ENCODE measurements around the gene RTL1.

Gene RTL1

DNA sequence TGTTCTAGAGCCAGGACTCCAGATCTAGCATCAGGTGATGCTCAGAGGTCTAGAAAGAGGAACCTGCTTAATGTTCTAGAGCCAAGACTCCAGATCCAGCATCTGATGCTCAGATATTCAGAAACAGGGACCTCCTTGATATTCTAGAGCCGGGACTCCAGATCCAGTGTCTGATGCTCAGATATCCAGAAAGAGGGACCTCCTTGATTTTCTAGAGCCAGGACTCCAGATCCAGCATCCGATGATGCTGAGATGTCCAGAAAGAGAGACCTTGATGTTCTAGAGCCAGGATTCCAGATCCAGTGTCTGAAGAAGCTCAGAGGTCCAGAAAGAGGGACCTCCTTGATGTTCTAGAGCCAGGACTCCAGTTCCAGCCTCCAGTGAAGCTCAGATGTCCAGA, 40.7 kb downstream of the RTL1 start:
- ChIA-PET CTCF (no interaction called here), POLR2A (no interaction called here)
- no peak for DNase-seq (ENCODE audit: extremely low spot score)
- TF ChIP-seq SP1 (IDR thresholded peaks at IDR 0.05) (no peak), FOXK2 (IDR thresholded peaks at IDR 0.05) (no peak), FOXA1 (IDR thresholded peaks at IDR 0.05) (no peak), L3MBTL2 (conservative IDR thresholded peaks at IDR 0.05) (no peak), ZNF384 (IDR thresholded peaks at IDR 0.05) (no peak), SUZ12 (IDR thresholded peaks at IDR 0.05) (no peak), FOXM1 (IDR thresholded peaks at IDR 0.05; ENCODE audit: borderline replicate concordance) (no peak), LEF1 (IDR thresholded peaks at IDR 0.05; ENCODE audit: borderline replicate concordance) (no peak), CTBP1 (IDR thresholded peaks at IDR 0.05; ENCODE audit: borderline replicate concordance) (no peak), HDGF (IDR thresholded peaks at IDR 0.05; ENCODE audit: borderline replicate concordance) (no peak)
- TF ChIP-seq, protein P1, sequence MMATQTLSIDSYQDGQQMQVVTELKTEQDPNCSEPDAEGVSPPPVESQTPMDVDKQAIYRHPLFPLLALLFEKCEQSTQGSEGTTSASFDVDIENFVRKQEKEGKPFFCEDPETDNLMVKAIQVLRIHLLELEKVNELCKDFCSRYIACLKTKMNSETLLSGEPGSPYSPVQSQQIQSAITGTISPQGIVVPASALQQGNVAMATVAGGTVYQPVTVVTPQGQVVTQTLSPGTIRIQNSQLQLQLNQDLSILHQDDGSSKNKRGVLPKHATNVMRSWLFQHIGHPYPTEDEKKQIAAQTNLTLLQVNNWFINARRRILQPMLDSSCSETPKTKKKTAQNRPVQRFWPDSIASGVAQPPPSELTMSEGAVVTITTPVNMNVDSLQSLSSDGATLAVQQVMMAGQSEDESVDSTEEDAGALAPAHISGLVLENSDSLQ (IDR thresholded peaks at IDR 0.05) = no peak

DNA sequence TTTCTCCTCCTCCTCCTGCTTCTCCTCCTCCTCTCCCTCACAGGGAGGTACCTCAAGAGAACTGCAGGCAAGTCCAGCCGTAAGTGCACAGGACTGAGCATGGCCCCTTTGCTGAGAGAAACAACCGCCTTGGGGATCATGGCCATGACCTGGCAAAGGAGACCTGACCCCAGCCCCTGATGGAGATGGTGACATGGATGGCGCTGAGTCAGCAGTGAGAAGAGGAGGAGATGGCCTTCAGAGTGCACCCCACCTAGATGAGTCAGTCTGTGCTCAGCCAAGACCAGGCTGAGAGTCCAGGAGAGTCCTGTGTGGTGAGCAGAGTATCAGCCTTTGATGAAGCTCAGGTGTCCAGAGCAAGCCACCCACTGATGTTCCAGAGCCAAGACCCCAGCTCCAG, 41.2 kb downstream of the RTL1 start:
- POLR2A ChIA-PET = no interaction called here
- CTCF ChIA-PET = no interaction called here
- no peak for DNase-seq (ENCODE audit: extremely low spot score)
- TF ChIP-seq CTBP1 (IDR thresholded peaks at IDR 0.05; ENCODE audit: borderline replicate concordance) (no peak), FOXK2 (IDR thresholded peaks at IDR 0.05) (no peak), ARNT (IDR thresholded peaks at IDR 0.05) (no peak), BHLHE40 (IDR thresholded peaks at IDR 0.05; ENCODE audit: borderline replicate concordance) (no peak), SP1 (IDR thresholded peaks at IDR 0.05) (no peak), NFRKB (IDR thresholded peaks at IDR 0.05) (no peak), TARDBP (IDR thresholded peaks at IDR 0.05) (no peak), ELF4 (IDR thresholded peaks at IDR 0.05) (no peak), HDGF (IDR thresholded peaks at IDR 0.05; ENCODE audit: borderline replicate concordance) (no peak), L3MBTL2 (conservative IDR thresholded peaks at IDR 0.05) (no peak), ZNF384 (IDR thresholded peaks at IDR 0.05) (no peak), FOXA1 (IDR thresholded peaks at IDR 0.05) (no peak), FOXM1 (IDR thresholded peaks at IDR 0.05; ENCODE audit: borderline replicate concordance) (no peak), SUZ12 (IDR thresholded peaks at IDR 0.05) (no peak), LEF1 (IDR thresholded peaks at IDR 0.05; ENCODE audit: borderline replicate concordance) (no peak)
- TF ChIP-seq, protein P1 (IDR thresholded peaks at IDR 0.05) = no peak

DNA sequence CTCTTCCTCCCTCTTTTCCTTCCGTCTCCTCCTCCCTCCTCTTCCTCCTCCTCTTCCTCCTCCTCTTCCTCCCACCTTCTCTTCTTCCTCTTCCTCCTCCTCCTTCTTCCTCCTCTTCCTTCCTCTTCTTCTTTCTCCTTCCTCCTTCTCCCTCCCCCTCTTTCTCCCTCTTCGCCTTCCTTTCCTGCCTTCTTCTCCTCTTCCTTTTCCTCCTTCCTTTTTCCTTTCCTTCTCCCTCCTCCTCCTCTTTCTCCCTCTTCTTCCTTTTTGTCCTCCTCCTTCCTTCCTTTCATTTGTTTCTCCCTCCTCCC, 41.6 kb downstream of the RTL1 start:
- CTCF ChIA-PET = no interaction called here
- DNase-seq (ENCODE audit: extremely low spot score) = no peak
- POLR2A ChIA-PET = no interaction called here
- no peak for TF ChIP-seq BHLHE40 (IDR thresholded peaks at IDR 0.05; ENCODE audit: borderline replicate concordance)
- TF ChIP-seq SUZ12 (IDR thresholded peaks at IDR 0.05) = no peak

DNA sequence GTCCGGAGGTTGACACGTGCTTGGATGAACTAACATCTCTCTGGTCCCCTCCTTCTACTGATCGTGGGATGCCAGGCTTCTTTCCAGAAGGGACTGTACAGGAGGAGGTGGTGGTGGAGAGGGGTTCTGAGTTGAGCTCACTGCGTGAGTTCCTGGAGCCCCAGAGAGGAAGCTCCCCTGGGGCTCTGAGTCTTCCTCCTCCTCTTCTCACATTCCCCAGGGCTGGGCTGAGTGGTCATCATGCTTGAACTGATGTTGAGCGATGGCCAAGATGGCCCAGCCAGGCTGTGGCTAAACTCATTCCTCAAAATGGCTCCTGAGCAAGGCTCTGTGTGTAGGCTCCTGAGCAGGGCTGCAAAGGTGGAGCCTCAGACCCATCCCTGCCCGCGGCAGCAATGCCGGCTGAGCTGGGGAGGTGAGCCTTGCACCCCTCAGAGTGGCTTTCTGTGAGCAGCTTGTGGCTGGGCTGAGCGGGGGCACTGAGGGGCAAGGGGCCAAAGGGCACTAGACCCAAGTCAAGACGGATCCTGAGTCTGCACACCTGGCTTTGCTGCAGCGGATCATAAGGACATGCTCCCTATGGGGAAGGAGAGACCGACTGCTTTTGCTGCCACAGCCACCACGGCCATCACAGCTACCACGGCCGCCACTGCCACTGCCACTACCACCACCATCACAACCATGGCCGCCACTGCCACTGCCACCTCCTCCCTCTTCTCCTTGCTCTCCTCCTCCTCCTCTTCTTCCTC, 42.2 kb downstream of the RTL1 start:
- TF ChIP-seq SUZ12 (IDR thresholded peaks at IDR 0.05) (no peak), HDGF (IDR thresholded peaks at IDR 0.05; ENCODE audit: borderline replicate concordance) (no peak), SP1 (IDR thresholded peaks at IDR 0.05) (no peak), FOXM1 (IDR thresholded peaks at IDR 0.05; ENCODE audit: borderline replicate concordance) (no peak), NFRKB (IDR thresholded peaks at IDR 0.05) (no peak), CTBP1 (IDR thresholded peaks at IDR 0.05; ENCODE audit: borderline replicate concordance) (no peak), BHLHE40 (IDR thresholded peaks at IDR 0.05; ENCODE audit: borderline replicate concordance) (no peak), FOXA1 (IDR thresholded peaks at IDR 0.05) (no peak), TARDBP (IDR thresholded peaks at IDR 0.05) (no peak), ZNF384 (IDR thresholded peaks at IDR 0.05) (no peak), ARNT (IDR thresholded peaks at IDR 0.05) (no peak), LEF1 (IDR thresholded peaks at IDR 0.05; ENCODE audit: borderline replicate concordance) (no peak), L3MBTL2 (conservative IDR thresholded peaks at IDR 0.05) (no peak), ELF4 (IDR thresholded peaks at IDR 0.05) (no peak)
- TF ChIP-seq, protein P1 (IDR thresholded peaks at IDR 0.05) = no peak
- DNase-seq (ENCODE audit: extremely low spot score) = no peak
- ChIA-PET POLR2A (no interaction called here), CTCF (no interaction called here)

DNA sequence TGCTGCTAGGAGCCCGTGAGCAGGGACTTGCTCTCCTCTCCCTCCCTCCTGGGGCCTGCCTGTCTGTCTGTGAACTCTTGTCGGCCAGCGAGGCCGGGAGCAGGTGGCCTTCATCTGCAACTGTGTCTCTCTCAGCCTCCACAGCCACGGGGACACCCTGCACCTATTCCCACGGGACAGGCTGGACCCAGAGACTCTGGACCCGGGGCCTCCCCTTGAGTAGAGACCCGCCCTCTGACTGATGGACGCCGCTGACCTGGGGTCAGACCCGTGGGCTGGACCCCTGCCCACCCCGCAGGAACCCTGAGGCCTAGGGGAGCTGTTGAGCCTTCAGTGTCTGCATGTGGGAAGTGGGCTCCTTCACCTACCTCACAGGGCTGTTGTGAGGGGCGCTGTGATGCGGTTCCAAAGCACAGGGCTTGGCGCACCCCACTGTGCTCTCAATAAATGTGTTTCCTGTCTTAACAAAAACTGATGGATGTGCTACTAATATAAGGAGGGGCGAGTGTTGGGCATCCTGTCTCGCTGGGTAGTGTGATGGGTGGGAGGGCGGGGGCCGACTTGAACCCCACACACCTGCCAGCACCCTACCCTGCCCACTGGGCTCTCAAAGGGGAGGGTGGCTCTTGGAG, 42.9 kb downstream of the RTL1 start:
- DNase-seq (ENCODE audit: extremely low spot score) = no peak
- TF ChIP-seq BHLHE40 (IDR thresholded peaks at IDR 0.05; ENCODE audit: borderline replicate concordance) = no peak
- no peak for TF ChIP-seq SP1 (IDR thresholded peaks at IDR 0.05)
- TF ChIP-seq CTBP1 (IDR thresholded peaks at IDR 0.05; ENCODE audit: borderline replicate concordance) = no peak
- no peak for TF ChIP-seq TARDBP (IDR thresholded peaks at IDR 0.05)
- CTCF ChIA-PET = no interaction called here
- POLR2A ChIA-PET = no interaction called here

DNA sequence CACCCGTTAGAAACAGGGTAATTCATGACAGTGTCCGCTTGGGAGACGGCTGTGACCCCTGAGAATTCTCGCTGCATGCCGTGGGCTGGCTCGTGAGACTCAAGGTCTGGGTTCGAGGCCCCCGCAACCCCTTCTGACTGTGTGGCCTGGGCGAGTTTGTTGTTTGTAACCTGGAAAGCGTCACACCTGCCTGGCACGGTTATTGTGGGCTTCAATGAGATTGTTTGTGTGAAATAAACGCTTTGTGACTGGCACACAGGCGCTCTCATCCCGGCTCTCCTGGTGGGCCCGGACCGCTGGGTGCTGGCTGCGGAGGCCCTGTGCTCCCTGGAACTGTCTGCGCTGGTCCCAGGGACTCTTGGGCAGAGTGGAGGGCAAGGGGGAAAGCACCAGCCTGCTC, 43.7 kb downstream of the RTL1 start:
- no peak for DNase-seq (ENCODE audit: extremely low spot score)
- CTCF ChIA-PET = no interaction called here
- TF ChIP-seq FOXK2 (IDR thresholded peaks at IDR 0.05) (no peak), L3MBTL2 (conservative IDR thresholded peaks at IDR 0.05) (no peak), ZNF384 (IDR thresholded peaks at IDR 0.05) (no peak), SP1 (IDR thresholded peaks at IDR 0.05) (no peak), FOXM1 (IDR thresholded peaks at IDR 0.05; ENCODE audit: borderline replicate concordance) (no peak), ARNT (IDR thresholded peaks at IDR 0.05) (no peak), FOXA1 (IDR thresholded peaks at IDR 0.05) (no peak), NFRKB (IDR thresholded peaks at IDR 0.05) (no peak), SUZ12 (IDR thresholded peaks at IDR 0.05) (no peak), BHLHE40 (IDR thresholded peaks at IDR 0.05; ENCODE audit: borderline replicate concordance) (no peak), ELF4 (IDR thresholded peaks at IDR 0.05) (no peak), CTBP1 (IDR thresholded peaks at IDR 0.05; ENCODE audit: borderline replicate concordance) (no peak), HDGF (IDR thresholded peaks at IDR 0.05; ENCODE audit: borderline replicate concordance) (no peak), TARDBP (IDR thresholded peaks at IDR 0.05) (no peak)
- TF ChIP-seq, protein P1 (IDR thresholded peaks at IDR 0.05) = no peak
- POLR2A ChIA-PET = no interaction called here
